IMR-90 (cell line): ENCODE data around the gene SRSF4. TPM values are rescaled to one million over a fixed set of nuclear protein-coding genes. Genes with fewer than 3 reads are reported as not detected.

Experiments
- ATAC-seq: fragments of 200-7000 bp; cut with Tn5 transposase; 2 replicates; pipeline ENCODE4 v1.9.1; 2020; ENCODE audit warnings: low read depth, mild to moderate bottlenecking, moderate library complexity
- BruUV-seq: library from RNA; stranded (reverse); fragments of 400-500 nt; replicated peaks from 2 replicates; lab custom pipeline; 2021; lab: Mats Ljungman, UMichigan
- CTCF ChIA-PET: fragments of 300-600 bp; formaldehyde crosslinking; extraction: SDS; loops from one replicate; lab custom pipeline; 2021; ENCODE audit warnings: antibody characterized with exemption; lab: Yijun Ruan, JAX
- POLR2A ChIA-PET: fragments of 300-600 bp; sonication (Branson Sonifier 250); formaldehyde crosslinking; loops from one replicate; lab custom pipeline; 2022; ENCODE audit warnings: antibody characterized with exemption; ENCODE audit not compliant: unreplicated experiment; lab: Charles Lee
- DNase-seq: peaks from one replicate; pipeline ENCODE4 v3.0.0; 2013
- H2AFZ ChIP-seq: replicated peaks from 2 replicates; pipeline ENCODE3; 2013; ENCODE audit warnings: low read length, mild to moderate bottlenecking; ENCODE audit not compliant: poor library complexity
- H2AK5ac ChIP-seq: 2 replicates; pipeline ENCODE4 v1.6.1; 2013; ENCODE audit warnings: low read depth, low read length, inconsistent platforms
- H2AK9ac ChIP-seq: replicated peaks from 2 replicates; pipeline ENCODE3; 2013; ENCODE audit warnings: mild to moderate bottlenecking, low read depth, low read length, moderate library complexity; ENCODE audit not compliant: poor library complexity
- H2BK120ac ChIP-seq: 2 replicates; pipeline ENCODE4 v1.6.1; 2013; ENCODE audit warnings: low read depth, low read length, inconsistent platforms
- H2BK15ac ChIP-seq: 3 replicates; pipeline ENCODE4 v1.6.1; 2013; ENCODE audit warnings: low read depth, low read length, inconsistent platforms
- H2BK20ac ChIP-seq: 2 replicates; pipeline ENCODE4 v1.6.1; 2013; ENCODE audit warnings: low read depth, mild to moderate bottlenecking, inconsistent platforms, low read length, moderate library complexity
- H2BK5ac ChIP-seq: 2 replicates; pipeline ENCODE4 v1.6.1; 2013; ENCODE audit warnings: mild to moderate bottlenecking, low read depth, low read length, inconsistent platforms; ENCODE audit not compliant: poor library complexity, severe bottlenecking
- H3K14ac ChIP-seq: replicated peaks from 2 replicates; pipeline ENCODE4 v1.6.1; 2013; ENCODE audit warnings: low read depth, low read length, inconsistent platforms
- H3K18ac ChIP-seq: 2 replicates; pipeline ENCODE4 v1.6.1; 2013; ENCODE audit warnings: low read depth, low read length, control low read depth
- H3K23ac ChIP-seq: 2 replicates; pipeline ENCODE4 v1.6.1; 2013; ENCODE audit warnings: low read depth, low read length, inconsistent platforms
- H3K27ac ChIP-seq: 2 replicates; pipeline ENCODE4 v1.5.1; 2013; ENCODE audit warnings: mild to moderate bottlenecking, control low read depth, low read length; ENCODE audit not compliant: insufficient read depth
- H3K27me3 ChIP-seq: 2 replicates; pipeline ENCODE4 v1.6.1; 2013; ENCODE audit warnings: low read length; ENCODE audit not compliant: control insufficient read depth, insufficient read depth
- H3K36me3 ChIP-seq: 2 replicates; pipeline ENCODE4 v1.6.1; 2013; ENCODE audit warnings: low read length, mixed read lengths; ENCODE audit not compliant: control insufficient read depth, insufficient read depth
- H3K4ac ChIP-seq: 2 replicates; pipeline ENCODE4 v1.6.1; 2013; ENCODE audit warnings: low read depth, low read length, inconsistent platforms
- H3K4me1 ChIP-seq: 2 replicates; pipeline ENCODE4 v1.6.1; 2013; ENCODE audit warnings: low read length, mixed read lengths; ENCODE audit not compliant: control insufficient read depth, insufficient read depth
- H3K4me2 ChIP-seq: 2 replicates; pipeline ENCODE4 v1.6.1; 2013; ENCODE audit warnings: low read depth, mild to moderate bottlenecking, control low read depth, low read length, moderate library complexity
- H3K4me3 ChIP-seq: 2 replicates; pipeline ENCODE4 v1.5.1; 2013; ENCODE audit warnings: low read depth, mild to moderate bottlenecking, control low read depth, low read length, moderate library complexity; ENCODE audit not compliant: insufficient read depth
- H3K56ac ChIP-seq: 2 replicates; pipeline ENCODE4 v1.6.1; 2013; ENCODE audit warnings: low read length, inconsistent platforms; ENCODE audit not compliant: insufficient read depth; ENCODE audit errors: extremely low read depth
- H3K79me1 ChIP-seq, 2 experiments: 2 replicates each; pipeline ENCODE4 v1.6.1; 2013; ENCODE audit warnings: low read length in 2 of 2, inconsistent platforms in 1 of 2, low read depth in 1 of 2
- H3K9ac ChIP-seq: 2 replicates; pipeline ENCODE4 v1.6.1; 2013; ENCODE audit warnings: low read depth, low read length, control low read depth
- H3K9me1 ChIP-seq: 2 replicates; pipeline ENCODE4 v1.6.1; 2013; ENCODE audit warnings: low read length, inconsistent platforms; ENCODE audit not compliant: insufficient read depth
- H3K9me3 ChIP-seq: 2 replicates; pipeline ENCODE4 v1.6.1; 2013; ENCODE audit warnings: low read length; ENCODE audit not compliant: control insufficient read depth, insufficient read depth
- H4K20me1 ChIP-seq: 2 replicates; pipeline ENCODE4 v1.6.1; 2013; ENCODE audit warnings: low read length, inconsistent platforms; ENCODE audit not compliant: insufficient read depth
- H4K5ac ChIP-seq: 2 replicates; pipeline ENCODE4 v1.6.1; 2013; ENCODE audit warnings: mild to moderate bottlenecking, low read depth, low read length, control low read depth
- H4K8ac ChIP-seq, 2 experiments: 2 replicates each; pipeline ENCODE4 v1.6.1; 2013; ENCODE audit warnings: low read depth in 2 of 2, low read length in 2 of 2, control low read depth in 1 of 2, inconsistent platforms in 1 of 2
- H4K91ac ChIP-seq: 2 replicates; pipeline ENCODE4 v1.6.1; 2013; ENCODE audit warnings: low read depth, low read length, inconsistent platforms; ENCODE audit not compliant: insufficient read depth
- BHLHE40 ChIP-seq: fragments of 150-350 bp; IDR thresholded peaks from 2 replicates; pipeline ENCODE4 v1.6.1; 2016; ENCODE audit warnings: mild to moderate bottlenecking, low read depth, low read length
- CEBPB ChIP-seq: IDR thresholded peaks from 2 replicates; pipeline ENCODE4 v1.6.1; 2012; ENCODE audit warnings: low read depth, low read length, improper control_type of control experiment
- CHD1 ChIP-seq: IDR thresholded peaks from 2 replicates; pipeline ENCODE4 v1.6.1; 2012; ENCODE audit warnings: low read depth, low read length, improper control_type of control experiment
- CTCF ChIP-seq: conservative IDR thresholded peaks from 2 replicates; pipeline ENCODE4 v1.5.1; 2012; ENCODE audit warnings: mild to moderate bottlenecking, low read depth, low read length, improper control_type of control experiment
- ELK1 ChIP-seq: fragments of 150-350 bp; IDR thresholded peaks from 2 replicates; pipeline ENCODE4 v1.6.1; 2016; ENCODE audit warnings: low read depth, mild to moderate bottlenecking, low read length, moderate library complexity, borderline replicate concordance
- FOS ChIP-seq: fragments of 150-350 bp; IDR thresholded peaks from 2 replicates; pipeline ENCODE4 v1.6.1; 2016; ENCODE audit warnings: low read depth, low read length
- MAFK ChIP-seq: IDR thresholded peaks from 2 replicates; pipeline ENCODE4 v1.6.1; 2012; ENCODE audit warnings: low read depth, low read length, improper control_type of control experiment
- MAZ ChIP-seq: IDR thresholded peaks from 2 replicates; pipeline ENCODE4 v1.6.1; 2012; ENCODE audit warnings: low read depth, mild to moderate bottlenecking, low read length, improper control_type of control experiment, moderate library complexity, borderline replicate concordance
- MXI1 ChIP-seq: IDR thresholded peaks from 2 replicates; pipeline ENCODE4 v1.6.1; 2012; ENCODE audit warnings: low read depth, mild to moderate bottlenecking, low read length, moderate library complexity, borderline replicate concordance
- NFE2L2 ChIP-seq: fragments of 150-350 bp; IDR thresholded peaks from 2 replicates; pipeline ENCODE4 v1.6.1; 2016; ENCODE audit warnings: low read depth, mild to moderate bottlenecking, low read length
- POLR2A ChIP-seq: IDR thresholded peaks from 2 replicates; pipeline ENCODE4 v1.6.1; 2012; ENCODE audit warnings: mild to moderate bottlenecking, low read depth, low read length
- RAD21 ChIP-seq: IDR thresholded peaks from 2 replicates; pipeline ENCODE4 v1.6.1; 2012; ENCODE audit warnings: low read length, improper control_type of control experiment
- RCOR1 ChIP-seq: IDR thresholded peaks from 2 replicates; pipeline ENCODE4 v1.6.1; 2012; ENCODE audit warnings: mild to moderate bottlenecking, low read length, improper control_type of control experiment; ENCODE audit not compliant: insufficient replicate concordance
- RFX5 ChIP-seq: IDR thresholded peaks from 2 replicates; pipeline ENCODE4 v1.8.0; 2012; ENCODE audit warnings: low read depth, mild to moderate bottlenecking, low read length, moderate library complexity
- SMC3 ChIP-seq: fragments of 150-350 bp; IDR thresholded peaks from 2 replicates; pipeline ENCODE4 v1.6.1; 2016; ENCODE audit warnings: low read depth, mild to moderate bottlenecking, antibody characterized with exemption, low read length, moderate library complexity
- USF2 ChIP-seq: fragments of 150-350 bp; IDR thresholded peaks from 2 replicates; pipeline ENCODE4 v1.6.1; 2017; ENCODE audit warnings: mild to moderate bottlenecking, antibody characterized with exemption, low read length, low read depth
- WGBS, 2 experiments: methylation state at CpG; one replicate each; pipeline versions ENCODE4 v1.1.5 to v1.1.7; 2013; ENCODE audit warnings: missing lambda C conversion rate in 2 of 2; ENCODE audit not compliant: insufficient read length in 1 of 2; ENCODE audit errors: extremely low coverage in 2 of 2; 5-methylcytosine and 5-hydroxymethylcytosine counted together
- dilution Hi-C: fragments of 300-500 bp; cut with HindIII; formaldehyde crosslinking; loops from one replicate; pipeline ENCODE4 v1.14.3; 2018; ENCODE audit warnings: low sequenced_read_pairs; ENCODE audit not compliant: unreplicated experiment
- in situ Hi-C: fragments of 300-500 bp; cut with MboI; formaldehyde crosslinking; loops from 3 replicates; pipeline ENCODE4 v1.14.3; 2019; ENCODE audit warnings: low sequenced_read_pairs, inconsistent platforms, mixed read lengths
- intact Hi-C: fragments of 100-400 bp; cut with micrococcal nuclease; formaldehyde crosslinking; loops from 2 replicates; pipeline ENCODE4 v1.10.0; 2022
- polyA plus RNA-seq, 3 experiments: library from polyadenylated mRNA; depleted of rRNA; stranded (reverse); fragments of >200 nt; gene quantifications; 2 replicates each; pipeline ENCODE4 v1.2.3, GENCODE V29; 2012; ENCODE audit warnings: low replicate concordance in 1 of 3
- total RNA-seq: library from RNA; depleted of rRNA; stranded (reverse); fragments of >200 nt; gene quantifications from 2 replicates; pipeline ENCODE4 v1.2.3, GENCODE V29; 2012

Gene SRSF4
- total and polyA plus RNA-seq, 2 of the 4 experiments (the other 2 are of a cell fraction), result 20.8 to 48.5 TPM

- dilution Hi-C loops, result no loop called here
- Histone ChIP-seq H4K91ac (no peak overlapping the region), H2AK9ac (no peak overlapping the region), H2AK5ac (no peak overlapping the region), H2BK15ac (no peak overlapping the region), H2BK20ac (no peak overlapping the region), H3K56ac (no peak overlapping the region), H3K9me1 (no peaks in the 10 kb centered on the region; the same call in 1 of the 2 replicates), H3K4me1 (peaks cover 17% of the 10 kb centered on the region), H4K8ac (no peak overlapping the region), H2BK5ac (no peak overlapping the region), H3K9me3 (no peaks in the 10 kb centered on the region), H3K27ac (no peak overlapping the region), H2BK120ac (no peak overlapping the region), H4K20me1 (no peaks in the 10 kb centered on the region; the same call in 1 of the 2 replicates), H3K23ac (no peak overlapping the region), H4K5ac (no peak overlapping the region), H3K4me2 (no peak overlapping the region), H3K4ac (no peak overlapping the region), H2AFZ (no peak overlapping the region), H3K27me3 (no peaks in the 10 kb centered on the region), H3K79me1 (peaks cover 0 to 13% of the 10 kb centered on the region in 2 experiments; a peak in 1 of 4 replicates), H3K14ac (no peak overlapping the region), H3K18ac (no peak overlapping the region), H3K36me3 (no peaks in the 10 kb centered on the region), H3K9ac (no peak overlapping the region; the same call in 1 of the 2 replicates), H3K4me3 (no peak overlapping the region)
- intact Hi-C loops, result loop anchor here (5.0 kb wide), 1 partner anchor 238 kb away; no protein-coding TSS in a partner anchor
- ChIA-PET CTCF (interaction anchor here (1.1 kb wide), 1 partner anchor 82 kb away, joined by 3 read pairs; no protein-coding TSS in a partner anchor), POLR2A (no interaction called here)
- 85% methylated on average over 2 of the region's 6 CpGs; no CpG with 5 or more reads in 1 of the 2 experiments for WGBS, 2 experiments
- DNase-seq, result no peak
- in situ Hi-C loops, result no loop called here
- BruUV-seq, result no TSS peak
- ATAC-seq, result no peak
- TF ChIP-seq RFX5, result no peak
- TF ChIP-seq POLR2A, result no peak
- TF ChIP-seq MAZ, result no peak
- TF ChIP-seq RAD21, result no peak
- TF ChIP-seq ELK1, result no peak
- TF ChIP-seq USF2, result no peak
- TF ChIP-seq CTCF, result no peak
- TF ChIP-seq MAFK, result no peak
- no peak for TF ChIP-seq MXI1
- no peak for TF ChIP-seq BHLHE40
- TF ChIP-seq CHD1, result no peak
- TF ChIP-seq NFE2L2, result no peak
- TF ChIP-seq RCOR1, result no peak
- TF ChIP-seq CEBPB, result no peak
- no peak for TF ChIP-seq FOS
- no peak for TF ChIP-seq SMC3
Observed at GRCh38 chr1:29120367-29120766, 61.3 kb downstream of the SRSF4 start.
